Activated CD4-positive, alpha-beta T cell treated with anti-CD3 and anti-CD28 coated beads, Interleukin-2, amount 50 U/mL, for 24 hours (primary cell): ENCODE results near the gene PMEPA1.

ENCODE experiments used
- DNase-seq, 2 donors: peaks; one replicate each; pipeline ENCODE4 v3.0.0-alpha.2; 2020; ENCODE audit warnings: low read depth in 1 of 2, low spot score in 1 of 2

The PMEPA1 gene

DNA sequence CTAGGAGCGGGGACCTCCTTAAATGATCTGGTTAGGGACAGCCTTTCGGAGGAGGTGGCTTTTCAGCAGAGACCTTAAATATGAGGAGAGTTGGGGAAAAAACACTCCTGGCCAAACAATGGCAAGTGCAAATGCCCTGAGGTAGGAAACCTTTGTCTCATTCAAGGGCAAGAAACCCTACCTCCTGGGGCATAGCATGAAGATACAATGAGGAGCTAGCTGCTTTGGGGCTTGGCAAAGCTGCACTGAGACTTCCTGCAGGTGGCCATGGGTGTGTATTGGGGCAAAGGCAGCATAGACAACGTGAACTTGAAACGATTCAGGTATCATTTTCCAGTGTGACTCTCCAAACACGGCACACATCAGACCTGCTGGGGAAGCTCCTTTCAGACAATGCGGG lies 30.7 kb downstream of the PMEPA1 start:
- no peak for DNase-seq

- DNase-seq = no peak
Observed at GRCh38 chr20:57678340-57678739, 31.5 kb downstream of the PMEPA1 start.

DNA sequence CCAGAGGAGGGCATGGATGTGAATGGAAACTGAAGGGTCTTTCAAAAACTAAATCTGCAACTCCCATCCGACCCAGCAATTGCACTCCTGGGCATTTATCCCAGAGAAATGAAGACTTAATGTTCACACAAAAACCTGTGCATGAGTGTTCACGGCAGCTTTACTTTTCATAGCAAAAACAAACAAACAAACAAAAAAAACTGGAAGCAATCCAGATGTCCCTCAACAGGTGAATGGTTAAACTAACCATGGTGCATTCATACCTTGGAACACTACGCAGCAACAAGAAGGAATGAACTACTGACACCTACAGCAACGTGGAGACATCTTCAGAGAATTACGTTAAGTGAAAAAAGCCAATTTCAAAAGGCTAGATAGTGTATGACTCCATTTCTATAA lies 32.2 kb downstream of the PMEPA1 start:
- no peak for DNase-seq

- DNase-seq = no peak
Observed at GRCh38 chr20:57676589-57677583, 32.9 kb downstream of the PMEPA1 start.

DNA sequence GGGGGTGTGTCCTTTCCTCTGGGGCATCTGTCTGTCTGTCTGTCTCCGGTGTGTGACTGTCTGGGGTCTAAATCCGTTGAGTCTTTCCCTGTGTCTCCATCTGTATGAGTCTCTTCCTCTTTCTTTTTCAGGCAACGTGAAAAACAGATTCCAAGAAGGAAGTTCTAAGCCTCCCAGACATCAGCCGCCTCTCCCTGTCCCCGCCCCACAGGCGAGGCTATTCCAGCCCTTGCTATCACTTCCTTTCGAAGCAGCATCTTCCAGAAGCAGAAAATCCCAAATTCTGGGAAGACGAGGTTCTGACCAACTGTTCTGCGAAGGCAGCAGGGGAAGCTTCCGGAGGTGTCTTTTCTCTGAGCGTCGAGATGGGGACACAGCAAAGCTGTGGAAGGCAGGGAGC lies 34.0 kb downstream of the PMEPA1 start:
- DNase-seq = no peak

DNA sequence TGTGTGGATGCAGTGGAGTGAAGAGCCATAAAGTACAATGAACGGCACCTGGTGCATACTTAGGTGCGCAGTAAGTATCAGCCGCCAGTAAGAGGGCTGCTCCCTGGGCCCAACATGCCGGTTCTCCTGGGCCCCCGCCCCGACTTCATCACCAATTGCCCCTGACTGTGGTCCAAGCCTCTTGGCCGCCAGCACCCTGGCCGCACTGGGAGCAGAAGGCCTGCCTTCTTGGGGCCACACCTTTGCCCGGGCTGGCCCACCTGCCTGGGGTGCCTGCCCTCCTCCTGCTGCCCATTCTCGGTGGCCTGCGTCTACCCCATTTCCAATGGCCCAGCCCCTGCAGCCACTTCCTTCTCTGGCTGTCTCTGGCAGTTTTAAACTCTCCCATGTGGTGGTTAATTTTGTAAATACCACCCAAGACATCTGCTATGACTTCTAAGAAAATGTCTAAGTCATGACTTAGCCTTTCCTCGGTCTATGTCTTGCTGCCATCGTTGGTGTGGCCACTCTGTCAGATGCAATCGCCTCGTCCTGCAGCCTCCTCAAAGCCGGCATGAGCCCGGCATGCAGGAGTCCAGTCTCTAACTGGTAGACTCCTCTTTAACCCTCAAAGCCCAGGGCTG lies 36.8 kb downstream of the PMEPA1 start:
- no peak for DNase-seq

GRCh38 chr20:57672164-57672563 lies 37.7 kb downstream of the PMEPA1 start:
- no peak for DNase-seq

DNA sequence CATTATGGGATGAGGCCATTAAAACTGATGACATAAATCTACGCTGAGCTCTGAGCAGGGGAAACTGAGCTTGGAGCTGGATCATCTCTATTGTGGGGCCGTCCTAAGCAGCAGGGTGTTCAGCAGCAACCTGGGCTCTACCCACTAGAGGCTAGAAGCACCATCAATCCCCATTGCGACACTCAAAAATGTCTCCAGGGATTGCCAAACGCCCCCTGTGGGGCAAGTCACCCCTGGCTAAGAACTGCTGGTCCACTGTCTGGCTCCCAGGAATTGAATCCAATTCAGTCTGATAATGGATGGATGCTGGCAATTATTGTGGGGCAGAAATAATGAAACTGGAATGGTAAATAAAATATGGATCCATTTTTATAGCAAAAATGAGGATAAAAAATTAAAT lies 38.2 kb downstream of the PMEPA1 start:
- DNase-seq = no peak

- no peak for DNase-seq
Observed at GRCh38 chr20:57671072-57671391, 38.8 kb downstream of the PMEPA1 start.

DNA sequence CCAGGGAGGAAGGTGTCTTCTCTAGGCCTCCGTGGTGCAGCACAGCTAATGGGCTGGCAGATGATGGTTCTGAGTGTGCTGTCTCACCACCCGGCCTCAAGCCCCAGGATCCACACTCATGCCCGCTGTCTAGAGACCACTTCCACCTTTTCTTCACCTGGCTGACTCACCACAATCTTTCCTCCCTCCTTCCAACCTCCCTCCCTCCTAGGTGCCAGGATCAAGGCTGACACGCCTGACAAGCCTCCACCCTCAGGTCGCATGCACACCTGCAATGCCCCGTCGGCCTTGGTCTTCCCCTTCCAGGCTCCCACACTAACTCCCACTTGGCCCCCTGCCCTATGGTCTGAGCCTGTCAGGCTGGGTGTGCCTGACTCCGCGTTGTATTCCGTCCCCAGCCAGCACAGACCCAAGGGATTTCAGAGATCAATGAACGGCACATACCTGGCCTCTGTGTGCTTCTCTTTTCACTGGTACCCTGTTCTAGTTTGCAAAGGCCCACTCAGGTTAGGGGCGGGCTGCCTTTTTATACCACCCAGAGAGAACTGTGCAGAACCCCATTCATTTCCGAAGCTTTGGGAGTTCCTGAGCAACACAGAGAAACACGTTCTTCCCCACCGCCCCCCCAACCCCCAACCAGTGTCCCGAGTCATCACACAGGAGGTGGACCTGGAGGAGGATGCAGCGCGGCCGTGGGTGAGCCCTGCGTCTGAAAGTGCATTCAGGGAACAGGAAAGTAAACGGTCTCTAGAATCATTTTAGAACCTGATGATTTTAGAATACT lies 39.3 kb downstream of the PMEPA1 start:
- DNase-seq = no peak

DNA sequence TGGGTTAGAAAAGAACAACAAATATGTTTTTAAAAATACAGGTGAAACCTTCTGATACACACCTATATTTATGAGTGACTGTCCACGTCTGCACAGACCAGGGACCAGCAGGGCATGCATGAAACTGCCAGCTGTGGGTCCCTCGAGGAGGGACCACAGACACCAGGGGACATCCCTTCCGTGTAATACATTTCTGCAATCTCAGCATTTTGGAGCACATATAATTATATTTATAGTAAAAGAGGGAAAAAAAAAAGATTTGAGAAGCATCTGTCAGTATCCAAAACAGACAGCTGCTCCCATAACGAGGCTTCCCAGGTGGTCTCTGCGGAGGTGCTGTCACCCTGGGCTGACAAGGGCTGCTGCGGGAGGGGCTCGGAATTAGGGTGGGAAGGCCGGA lies 40.2 kb downstream of the PMEPA1 start:
- no peak for DNase-seq

DNA sequence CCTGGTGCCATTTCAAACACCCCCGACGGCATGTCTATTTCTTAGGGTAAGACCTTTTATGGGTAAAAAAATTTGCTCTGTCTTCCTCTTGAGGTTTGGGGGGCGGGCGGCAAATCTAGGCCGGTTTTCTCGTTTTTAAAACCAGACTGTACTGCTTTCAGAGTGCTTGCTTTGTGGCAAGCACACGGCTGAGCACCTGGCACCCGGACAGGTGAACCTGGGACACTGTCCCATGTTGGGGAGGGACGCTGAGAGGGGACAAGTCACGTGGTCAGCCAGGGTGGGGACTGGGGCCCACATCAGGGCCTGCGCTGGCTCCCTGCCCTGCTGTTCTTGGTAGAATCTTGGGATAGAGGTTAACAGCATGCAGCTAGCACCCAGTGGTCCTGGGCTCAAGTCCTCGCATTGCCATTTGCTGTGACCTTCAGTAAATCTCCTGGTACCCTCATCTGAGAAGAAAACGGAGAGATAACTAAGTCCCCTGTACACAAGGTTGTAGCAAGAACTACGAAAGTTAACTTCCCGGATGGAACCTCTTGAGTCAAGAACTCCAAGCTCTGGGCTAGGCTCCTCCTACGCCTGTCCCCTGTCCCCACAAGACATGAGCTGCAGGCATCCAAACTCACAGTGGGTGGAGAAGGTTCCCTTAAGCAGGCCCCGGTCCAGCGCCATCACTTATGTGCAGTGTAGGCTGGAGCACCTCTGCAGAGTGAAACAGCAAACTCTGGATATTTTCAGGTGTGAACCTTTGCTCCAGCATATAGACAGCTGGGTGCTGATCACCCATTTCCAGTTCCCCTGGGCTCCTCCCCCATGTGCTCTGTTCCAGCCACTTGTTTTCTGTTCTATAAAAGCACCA lies 41.7 kb downstream of the PMEPA1 start:
- no peak for DNase-seq

DNA sequence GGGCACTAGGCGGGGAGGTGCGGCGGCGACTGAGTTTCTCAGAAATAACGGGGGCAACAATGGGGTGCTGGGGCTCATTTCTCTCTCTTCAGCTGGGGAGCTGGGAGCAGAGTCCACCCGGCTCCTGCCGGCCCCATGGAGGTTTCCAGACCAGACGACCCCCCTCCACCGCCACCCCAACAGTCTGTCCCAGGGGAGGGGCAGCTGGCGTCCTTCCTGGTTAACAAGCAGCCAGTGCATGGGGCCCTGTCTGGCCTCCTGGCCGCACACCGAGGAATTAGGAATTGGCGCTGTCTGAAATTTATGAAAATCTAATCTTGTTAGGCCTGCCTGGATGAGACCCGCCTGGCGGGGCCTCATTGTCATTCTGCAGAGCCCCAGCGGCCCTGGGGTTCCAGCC lies 42.4 kb downstream of the PMEPA1 start:
- no peak for DNase-seq

- no peak for DNase-seq
Observed at GRCh38 chr20:57666834-57667157, 43.0 kb downstream of the PMEPA1 start.

DNA sequence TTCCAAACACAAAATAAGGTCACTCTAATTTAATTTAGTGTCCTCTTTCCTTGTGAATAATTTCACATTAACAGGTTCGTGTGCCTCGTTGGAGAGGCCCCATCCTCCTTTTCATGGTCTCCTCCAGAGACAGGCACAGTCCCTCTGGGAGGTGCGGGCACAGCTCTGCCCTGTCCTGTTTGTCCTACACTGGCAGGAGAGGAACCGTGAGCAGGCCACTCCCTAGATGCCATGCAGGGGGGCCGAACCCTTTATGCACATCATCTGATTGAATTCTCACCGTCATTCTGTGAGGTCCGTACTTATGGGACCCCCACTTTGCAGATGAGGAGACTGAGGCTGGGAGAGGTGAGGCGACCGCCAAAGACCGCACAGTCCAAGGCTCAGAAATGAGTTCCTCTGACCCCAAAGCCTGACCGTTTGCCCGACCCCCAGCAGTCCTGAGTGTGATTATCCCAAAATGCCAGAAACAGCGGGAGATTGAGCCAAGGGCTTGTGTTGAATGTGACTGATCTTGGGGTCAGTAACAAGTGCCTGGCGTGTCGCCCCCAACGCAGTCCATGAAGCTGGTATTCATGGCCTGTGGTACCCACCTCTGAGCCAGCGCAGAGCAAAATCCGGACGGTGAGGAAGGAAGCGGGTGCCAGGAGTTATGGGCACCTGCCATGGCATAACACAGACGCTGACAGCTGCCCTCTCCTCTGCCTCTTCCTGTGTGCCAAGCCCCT lies 43.5 kb downstream of the PMEPA1 start:
- no peak for DNase-seq

- DNase-seq = no peak
Observed at GRCh38 chr20:57665589-57665971, 44.2 kb downstream of the PMEPA1 start.

GRCh38 chr20:57664924-57665588 lies 44.8 kb downstream of the PMEPA1 start:
- DNase-seq = no peak

DNA sequence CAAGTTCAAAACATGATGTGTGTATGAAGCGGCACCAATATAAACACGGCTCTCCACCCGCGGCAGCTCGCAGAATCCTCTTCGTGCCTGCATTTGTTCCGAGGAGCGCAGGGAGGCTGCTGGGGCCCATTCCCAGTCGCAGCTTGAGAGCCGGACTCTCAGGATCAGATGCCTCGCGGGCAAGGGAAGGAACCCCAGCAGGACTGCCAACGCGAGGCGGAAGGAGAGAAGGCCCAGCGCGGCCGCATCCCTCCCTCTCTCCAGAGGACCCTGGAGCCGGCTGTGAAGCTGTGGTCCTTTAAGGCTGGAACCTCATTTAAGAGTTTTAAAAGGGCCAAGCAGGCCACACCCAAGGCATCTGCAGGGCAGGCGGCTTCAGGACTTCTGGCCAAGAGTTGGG lies 45.3 kb downstream of the PMEPA1 start:
- DNase-seq = no peak

DNA sequence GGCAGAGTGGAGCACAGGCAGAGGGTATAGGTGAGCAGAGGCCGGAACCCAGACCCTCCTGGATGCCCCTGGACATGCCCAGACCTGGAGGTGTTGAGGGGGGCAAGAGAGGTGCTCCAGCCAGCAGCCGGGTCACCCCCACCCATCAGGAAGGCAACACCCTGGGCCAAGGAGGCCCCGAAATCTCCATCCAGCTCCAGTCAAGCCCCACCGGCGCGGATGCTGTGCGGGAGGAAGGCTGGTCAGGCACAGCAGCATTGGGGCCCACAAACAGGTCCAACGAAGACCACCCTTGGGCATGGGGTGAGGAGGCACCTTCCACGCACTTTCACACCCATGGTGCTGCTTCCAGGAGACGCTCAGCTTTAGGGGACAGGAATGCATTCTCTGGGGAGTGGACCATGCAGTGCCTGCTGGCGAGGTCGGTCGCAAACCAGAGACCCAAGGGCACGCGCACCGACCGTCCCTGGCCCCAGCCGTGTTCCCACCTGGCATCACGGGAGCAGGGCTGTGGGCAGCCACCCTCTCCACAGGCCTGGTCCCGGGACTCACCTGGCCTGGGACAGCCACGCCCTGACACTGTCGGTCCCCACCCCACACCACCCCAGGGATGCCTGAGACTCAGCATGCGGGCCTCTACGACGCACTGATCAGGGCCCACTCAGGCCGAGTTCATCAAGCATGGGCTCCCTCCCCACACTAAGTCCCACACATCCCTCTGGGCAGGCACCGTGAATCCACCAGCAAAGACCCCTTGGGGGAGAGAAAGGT lies 45.9 kb downstream of the PMEPA1 start:
- DNase-seq = no peak
